ENCODE results near the gene GPC5. TPM values are rescaled to one million over a fixed set of nuclear protein-coding genes. Genes with fewer than 3 reads are reported as not detected.

GPC5 gene
- total and polyA plus RNA-seq, 2 of the 8 experiments (the other 6 are each of a cell fraction or from before 2014, with no cell fraction given): 0.20 to 0.39 TPM

GRCh38 chr13:91586609-91587008 is 188.2 kb downstream of the GPC5 start (continued):
- no peak for TF ChIP-seq TEAD4 (IDR thresholded peaks at IDR 0.05; ENCODE audit: low read depth, low read length)
- no peak for TF ChIP-seq CREB1 (IDR thresholded peaks at IDR 0.05)
- no peak for TF ChIP-seq RXRA (IDR thresholded peaks at IDR 0.05; ENCODE audit: insufficient read depth, low read depth, low read length)
- TF ChIP-seq SIN3A (conservative IDR thresholded peaks at IDR 0.05 in 1 of 2, IDR thresholded peaks at IDR 0.05 in 1 of 2; ENCODE audit: low read depth in 1 of 2, low read length in 2 of 2): no peak
- TF ChIP-seq RBBP5 (IDR thresholded peaks at IDR 0.05; ENCODE audit: borderline replicate concordance, low read depth, low read length): no peak
- no peak for TF ChIP-seq CTCF (IDR thresholded peaks at IDR 0.05; ENCODE audit: control extremely low read depth in 1 of 3, insufficient read depth in 1 of 3, low read depth in 1 of 3, low read length in 3 of 3)

All from H1 (cell line).